ENCODE results near the gene PCGF2. TPM values are rescaled to one million over a fixed set of nuclear protein-coding genes. Genes with fewer than 3 reads are reported as not detected.

The PCGF2 gene
- total RNA-seq, 1 donor from 2014 or later: 79.4 TPM

DNA sequence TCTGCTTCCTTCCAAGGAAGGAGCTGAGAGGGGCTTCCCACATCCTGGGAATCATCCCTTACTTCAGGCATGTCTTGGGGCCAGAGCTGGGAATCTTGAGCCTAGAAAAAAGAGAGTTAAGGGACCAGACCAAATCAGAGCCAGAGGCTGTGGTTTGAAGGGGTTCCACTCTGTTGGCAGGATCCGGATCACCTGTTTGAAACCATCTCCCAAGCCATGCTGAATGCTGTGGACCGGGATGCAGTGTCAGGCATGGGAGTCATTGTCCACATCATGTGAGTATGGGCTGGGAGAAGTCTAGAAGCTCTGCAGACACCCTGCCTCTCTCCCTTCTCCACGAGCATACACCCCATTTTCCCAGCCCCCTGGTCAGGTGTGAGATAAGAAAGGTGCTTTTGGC, 14.1 kb upstream of the PCGF2 start:
- Mint-ChIP-seq H3K4me1 (ENCODE audit: unreplicated experiment) (peaks cover 5% of the 10 kb centered on the region), H3K27ac (ENCODE audit: unreplicated experiment) (no peak overlapping the region), H3K4me3 (ENCODE audit: unreplicated experiment) (no peak overlapping the region), H3K36me3 (ENCODE audit: low read depth, unreplicated experiment) (peaks cover 38% of the 10 kb centered on the region), H3K27me3 (ENCODE audit: unreplicated experiment) (peaks cover 2% of the 10 kb centered on the region), H3K9me3 (ENCODE audit: unreplicated experiment) (no peaks in the 10 kb centered on the region)
- no peak for DNase-seq (ENCODE audit: low spot score)
- TF ChIP-seq, protein P1, sequence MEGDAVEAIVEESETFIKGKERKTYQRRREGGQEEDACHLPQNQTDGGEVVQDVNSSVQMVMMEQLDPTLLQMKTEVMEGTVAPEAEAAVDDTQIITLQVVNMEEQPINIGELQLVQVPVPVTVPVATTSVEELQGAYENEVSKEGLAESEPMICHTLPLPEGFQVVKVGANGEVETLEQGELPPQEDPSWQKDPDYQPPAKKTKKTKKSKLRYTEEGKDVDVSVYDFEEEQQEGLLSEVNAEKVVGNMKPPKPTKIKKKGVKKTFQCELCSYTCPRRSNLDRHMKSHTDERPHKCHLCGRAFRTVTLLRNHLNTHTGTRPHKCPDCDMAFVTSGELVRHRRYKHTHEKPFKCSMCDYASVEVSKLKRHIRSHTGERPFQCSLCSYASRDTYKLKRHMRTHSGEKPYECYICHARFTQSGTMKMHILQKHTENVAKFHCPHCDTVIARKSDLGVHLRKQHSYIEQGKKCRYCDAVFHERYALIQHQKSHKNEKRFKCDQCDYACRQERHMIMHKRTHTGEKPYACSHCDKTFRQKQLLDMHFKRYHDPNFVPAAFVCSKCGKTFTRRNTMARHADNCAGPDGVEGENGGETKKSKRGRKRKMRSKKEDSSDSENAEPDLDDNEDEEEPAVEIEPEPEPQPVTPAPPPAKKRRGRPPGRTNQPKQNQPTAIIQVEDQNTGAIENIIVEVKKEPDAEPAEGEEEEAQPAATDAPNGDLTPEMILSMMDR (IDR thresholded peaks at IDR 0.05; ENCODE audit: unreplicated experiment): no peak

DNA sequence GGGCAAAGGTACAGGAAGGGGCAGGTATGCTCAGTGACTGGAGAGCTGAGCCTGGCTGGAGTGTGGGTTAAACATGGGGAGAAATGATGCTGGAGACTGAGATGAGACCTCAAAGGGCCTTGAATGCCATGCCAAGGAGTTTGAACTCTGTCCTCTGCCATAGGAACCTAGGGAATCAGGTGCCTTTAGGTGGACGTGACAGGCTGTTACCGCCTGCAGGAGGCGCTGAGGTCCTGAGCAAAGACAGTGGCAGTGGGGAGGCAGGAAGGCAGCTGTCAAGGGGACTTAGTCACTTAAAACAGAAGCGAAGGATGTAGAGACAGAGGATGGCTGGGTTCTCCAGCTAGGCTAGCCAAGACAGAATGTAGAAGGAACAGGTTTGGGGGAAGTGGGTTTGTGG, 13.5 kb upstream of the PCGF2 start:
- peak overlapping the region; percentile 44 for H3K4me3 Mint-ChIP-seq (ENCODE audit: unreplicated experiment)

DNA sequence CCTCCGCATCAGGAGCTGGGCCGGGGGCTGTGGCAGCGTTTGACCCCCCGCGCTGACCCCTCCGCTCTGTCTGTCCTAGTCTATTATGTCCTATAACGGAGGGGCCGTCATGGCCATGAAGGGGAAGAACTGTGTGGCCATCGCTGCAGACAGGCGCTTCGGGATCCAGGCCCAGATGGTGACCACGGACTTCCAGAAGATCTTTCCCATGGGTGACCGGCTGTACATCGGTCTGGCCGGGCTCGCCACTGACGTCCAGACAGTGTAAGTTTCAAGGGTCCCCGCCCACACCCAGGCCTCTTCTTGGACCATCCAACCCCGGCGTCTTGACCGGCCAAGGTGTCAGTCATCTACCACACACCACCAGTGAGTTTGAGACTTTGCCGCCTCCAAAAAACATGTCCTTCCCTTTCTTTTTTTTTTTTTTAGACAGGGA, 5.0 kb upstream of the PCGF2 start:
- TF ChIP-seq, protein P1 (IDR thresholded peaks at IDR 0.05; ENCODE audit: unreplicated experiment): no peak
- peak overlapping the region; percentile 96 for H3K27ac Mint-ChIP-seq (ENCODE audit: unreplicated experiment)
- H3K27me3 Mint-ChIP-seq (ENCODE audit: unreplicated experiment): peaks cover 12% of the 10 kb centered on the region
- peak overlapping the region; percentile 98 for H3K4me3 Mint-ChIP-seq (ENCODE audit: unreplicated experiment)
- peaks cover 35% of the 10 kb centered on the region for H3K4me1 Mint-ChIP-seq (ENCODE audit: unreplicated experiment)
- no peaks in the 10 kb centered on the region for H3K9me3 Mint-ChIP-seq (ENCODE audit: unreplicated experiment)
- DNase-seq (ENCODE audit: low spot score): no peak
- peaks cover 20% of the 10 kb centered on the region for H3K36me3 Mint-ChIP-seq (ENCODE audit: low read depth, unreplicated experiment)

More for the DNA sequence above, 13.5 kb upstream of the PCGF2 start:
- Mint-ChIP-seq H3K9me3 (ENCODE audit: unreplicated experiment) (no peaks in the 10 kb centered on the region), H3K27ac (ENCODE audit: unreplicated experiment) (no peak overlapping the region), H3K36me3 (ENCODE audit: low read depth, unreplicated experiment) (peaks cover 33% of the 10 kb centered on the region), H3K4me1 (ENCODE audit: unreplicated experiment) (peaks cover 5% of the 10 kb centered on the region), H3K27me3 (ENCODE audit: unreplicated experiment) (peaks cover 2% of the 10 kb centered on the region)
- DNase-seq (ENCODE audit: low spot score): peak; percentile 63
- TF ChIP-seq, protein P1 (IDR thresholded peaks at IDR 0.05; ENCODE audit: unreplicated experiment): peak; percentile 38

DNA sequence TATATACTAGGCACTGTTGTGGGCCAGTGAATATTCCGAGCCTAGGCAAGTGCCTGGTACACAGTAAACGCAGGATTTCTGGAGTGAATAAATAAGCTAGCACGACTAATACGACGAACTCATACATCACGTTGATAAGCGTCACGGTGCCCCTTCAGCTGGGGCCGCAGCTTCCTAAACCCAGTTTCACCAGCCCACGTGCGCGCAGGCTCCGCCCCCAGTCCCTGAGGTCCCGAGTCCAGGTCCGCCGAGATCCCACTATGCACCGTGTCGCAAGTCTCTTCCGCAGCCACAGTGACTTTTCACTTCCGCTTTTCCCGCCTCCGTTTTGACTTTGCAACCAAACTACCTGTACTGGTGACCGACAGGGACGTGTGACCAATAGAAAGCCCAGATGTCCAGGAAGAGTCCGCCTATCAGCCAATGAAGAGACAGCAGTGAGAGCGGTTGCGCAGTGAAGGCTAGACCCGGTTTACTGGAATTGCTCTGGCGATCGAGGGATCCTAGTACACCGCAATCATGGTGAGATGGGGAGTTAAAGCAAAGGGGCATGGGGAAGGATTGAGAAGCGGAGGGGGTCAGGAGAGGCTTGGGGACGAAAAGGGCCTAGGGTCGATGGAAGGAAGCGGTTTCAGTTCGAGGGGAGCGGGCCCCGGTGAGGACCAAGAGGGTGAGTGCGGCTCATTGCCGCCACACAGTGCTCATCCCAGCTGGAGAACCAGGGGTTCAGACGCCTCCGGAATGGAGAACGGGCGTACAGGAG, 4.4 kb upstream of the PCGF2 start, which contains the start of gene PSMB3:
PSMB3 (plus strand) TSS at position 434 of the 763 bp plus-strand sequence; CDS start at position 520, 86 bp downstream.
- H3K4me3 Mint-ChIP-seq (ENCODE audit: unreplicated experiment): peak within 1 kb of the TSS; percentile 98

More for the DNA sequence above, 4.4 kb upstream of the PCGF2 start, which contains the start of gene PSMB3:
- Mint-ChIP-seq H3K4me1 (ENCODE audit: unreplicated experiment) (peaks cover 35% of the 10 kb centered on the region), H3K27me3 (ENCODE audit: unreplicated experiment) (peaks cover 12% of the 10 kb centered on the region), H3K27ac (ENCODE audit: unreplicated experiment) (peak within 1 kb of the TSS; percentile 96), H3K36me3 (ENCODE audit: low read depth, unreplicated experiment) (peaks cover 20% of the 10 kb centered on the region), H3K9me3 (ENCODE audit: unreplicated experiment) (no peaks in the 10 kb centered on the region)
- DNase-seq (ENCODE audit: low spot score): peak; percentile 89
- TF ChIP-seq, protein P1 (IDR thresholded peaks at IDR 0.05; ENCODE audit: unreplicated experiment): no peak

Measured in endothelial cell (in vitro differentiated cells).